HL-60 (cell line): Measurements from ENCODE around the gene KRR1.

Experiments used
- DNase-seq, 2 experiments: peaks; one replicate each; pipeline ENCODE4 v3.0.0-alpha.2; 2010 to 2020; ENCODE audit warnings: low read depth in 1 of 2, low spot score in 1 of 2
- H3K27ac ChIP-seq: fragments of 250-450 bp; sonication (Bioruptor Pico); replicated peaks from 2 replicates; pipeline ENCODE4 v1.5.1; 2020; ENCODE audit warnings: mild to moderate bottlenecking, moderate library complexity
- H3K27me3 ChIP-seq: fragments of 250-450 bp; sonication (Bioruptor Pico); 2 replicates; pipeline ENCODE4 v1.5.1; 2021; ENCODE audit warnings: mild to moderate bottlenecking, moderate library complexity; ENCODE audit not compliant: insufficient read depth, poor library complexity, severe bottlenecking
- H3K4me3 ChIP-seq: replicated peaks from 2 replicates; pipeline ENCODE4 v1.5.1; 2011; ENCODE audit warnings: mild to moderate bottlenecking, control low read depth, low read length; ENCODE audit not compliant: insufficient read depth
- CTCF ChIP-seq: IDR thresholded peaks from one replicate; pipeline ENCODE4 v1.5.1; 2011; ENCODE audit warnings: low read length, control low read depth, inconsistent platforms; ENCODE audit not compliant: insufficient read depth
- GABPA ChIP-seq: IDR thresholded peaks from 2 replicates; pipeline ENCODE4 v1.6.1; 2012; ENCODE audit warnings: low read depth
- POLR2AphosphoS5 ChIP-seq: IDR thresholded peaks from 2 replicates; pipeline ENCODE4 v1.6.1; 2012; ENCODE audit warnings: low read depth
- SPI1 ChIP-seq: IDR thresholded peaks from 2 replicates; pipeline ENCODE4 v1.6.1; 2012; ENCODE audit warnings: low read depth, mild to moderate bottlenecking, borderline replicate concordance
- TF ChIP-seq, protein P1 (sequence below): IDR thresholded peaks from 2 replicates; pipeline ENCODE4 v1.6.1; 2012; ENCODE audit warnings: low read depth; ENCODE audit not compliant: insufficient replicate concordance

The KRR1 gene

DNA sequence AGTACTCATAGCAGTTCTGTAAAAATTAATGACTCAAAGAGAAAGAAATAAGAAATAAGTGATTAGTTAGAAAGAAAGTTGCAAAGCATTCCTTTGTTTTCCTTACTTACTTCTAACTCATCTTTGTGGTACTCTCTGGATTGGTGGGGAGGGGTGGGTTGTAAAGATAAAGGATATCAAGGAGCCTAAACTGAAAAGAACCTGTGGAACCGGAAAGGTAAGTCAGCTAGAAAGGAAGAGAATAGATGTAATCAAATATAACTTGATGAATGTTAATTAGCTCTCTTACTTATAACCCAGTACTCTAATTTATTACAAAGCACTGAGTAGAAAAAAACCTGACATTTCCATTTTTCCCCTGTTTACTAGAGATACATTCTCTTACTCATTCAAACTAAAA lies 37.5 kb upstream of the KRR1 start:
- Histone ChIP-seq H3K4me3 (no peak overlapping the region), H3K27ac (no peak overlapping the region), H3K27me3 (peaks cover 4% of the 10 kb centered on the region)
- DNase-seq, result no peak
- TF ChIP-seq GABPA (no peak), CTCF (no peak), POLR2AphosphoS5 (no peak), SPI1 (no peak)
- TF ChIP-seq, protein P1, sequence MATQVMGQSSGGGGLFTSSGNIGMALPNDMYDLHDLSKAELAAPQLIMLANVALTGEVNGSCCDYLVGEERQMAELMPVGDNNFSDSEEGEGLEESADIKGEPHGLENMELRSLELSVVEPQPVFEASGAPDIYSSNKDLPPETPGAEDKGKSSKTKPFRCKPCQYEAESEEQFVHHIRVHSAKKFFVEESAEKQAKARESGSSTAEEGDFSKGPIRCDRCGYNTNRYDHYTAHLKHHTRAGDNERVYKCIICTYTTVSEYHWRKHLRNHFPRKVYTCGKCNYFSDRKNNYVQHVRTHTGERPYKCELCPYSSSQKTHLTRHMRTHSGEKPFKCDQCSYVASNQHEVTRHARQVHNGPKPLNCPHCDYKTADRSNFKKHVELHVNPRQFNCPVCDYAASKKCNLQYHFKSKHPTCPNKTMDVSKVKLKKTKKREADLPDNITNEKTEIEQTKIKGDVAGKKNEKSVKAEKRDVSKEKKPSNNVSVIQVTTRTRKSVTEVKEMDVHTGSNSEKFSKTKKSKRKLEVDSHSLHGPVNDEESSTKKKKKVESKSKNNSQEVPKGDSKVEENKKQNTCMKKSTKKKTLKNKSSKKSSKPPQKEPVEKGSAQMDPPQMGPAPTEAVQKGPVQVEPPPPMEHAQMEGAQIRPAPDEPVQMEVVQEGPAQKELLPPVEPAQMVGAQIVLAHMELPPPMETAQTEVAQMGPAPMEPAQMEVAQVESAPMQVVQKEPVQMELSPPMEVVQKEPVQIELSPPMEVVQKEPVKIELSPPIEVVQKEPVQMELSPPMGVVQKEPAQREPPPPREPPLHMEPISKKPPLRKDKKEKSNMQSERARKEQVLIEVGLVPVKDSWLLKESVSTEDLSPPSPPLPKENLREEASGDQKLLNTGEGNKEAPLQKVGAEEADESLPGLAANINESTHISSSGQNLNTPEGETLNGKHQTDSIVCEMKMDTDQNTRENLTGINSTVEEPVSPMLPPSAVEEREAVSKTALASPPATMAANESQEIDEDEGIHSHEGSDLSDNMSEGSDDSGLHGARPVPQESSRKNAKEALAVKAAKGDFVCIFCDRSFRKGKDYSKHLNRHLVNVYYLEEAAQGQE, result no peak

DNA sequence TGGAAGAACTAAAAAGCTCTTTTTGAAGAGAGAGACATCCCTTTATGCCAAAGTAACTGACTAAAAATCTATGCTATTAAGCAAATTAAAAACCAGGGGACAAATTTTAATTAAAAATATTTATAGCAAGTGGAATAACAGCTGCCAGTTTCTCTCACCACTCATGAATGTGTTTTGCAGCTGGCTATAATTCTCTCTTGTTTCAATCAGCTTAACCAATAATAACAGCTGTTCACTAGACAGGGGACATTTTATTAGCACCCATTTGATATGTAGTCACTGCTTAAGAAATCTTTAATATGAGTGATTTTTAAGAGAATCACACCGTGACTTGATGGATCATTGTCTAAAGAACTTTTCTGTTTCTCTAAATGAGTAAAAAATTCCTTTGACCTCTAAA lies 34.2 kb upstream of the KRR1 start:
- Histone ChIP-seq H3K27me3 (peaks cover 4% of the 10 kb centered on the region), H3K27ac (no peak overlapping the region), H3K4me3 (no peak overlapping the region)
- DNase-seq, result no peak
- TF ChIP-seq SPI1 (no peak), GABPA (no peak), POLR2AphosphoS5 (no peak), CTCF (no peak)
- TF ChIP-seq, protein P1, result no peak

- DNase-seq, result no peak
- H3K27me3 ChIP-seq, result peaks cover 2% of the 10 kb centered on the region
- H3K27ac ChIP-seq, result no peak overlapping the region
- TF ChIP-seq POLR2AphosphoS5 (no peak), GABPA (no peak), SPI1 (no peak), CTCF (no peak)
- TF ChIP-seq, protein P1, result no peak
- no peak overlapping the region for H3K4me3 ChIP-seq
Observed at GRCh38 chr12:75543529-75543928, 32.1 kb upstream of the KRR1 start.
